ENCODE data around the gene LRRC8E. TPM values are rescaled to one million over a fixed set of nuclear protein-coding genes. Genes with fewer than 3 reads are reported as not detected.

The LRRC8E gene
- total and polyA plus RNA-seq, 5 donors: 0.36 to 1.2 (median 0.95) TPM

DNA sequence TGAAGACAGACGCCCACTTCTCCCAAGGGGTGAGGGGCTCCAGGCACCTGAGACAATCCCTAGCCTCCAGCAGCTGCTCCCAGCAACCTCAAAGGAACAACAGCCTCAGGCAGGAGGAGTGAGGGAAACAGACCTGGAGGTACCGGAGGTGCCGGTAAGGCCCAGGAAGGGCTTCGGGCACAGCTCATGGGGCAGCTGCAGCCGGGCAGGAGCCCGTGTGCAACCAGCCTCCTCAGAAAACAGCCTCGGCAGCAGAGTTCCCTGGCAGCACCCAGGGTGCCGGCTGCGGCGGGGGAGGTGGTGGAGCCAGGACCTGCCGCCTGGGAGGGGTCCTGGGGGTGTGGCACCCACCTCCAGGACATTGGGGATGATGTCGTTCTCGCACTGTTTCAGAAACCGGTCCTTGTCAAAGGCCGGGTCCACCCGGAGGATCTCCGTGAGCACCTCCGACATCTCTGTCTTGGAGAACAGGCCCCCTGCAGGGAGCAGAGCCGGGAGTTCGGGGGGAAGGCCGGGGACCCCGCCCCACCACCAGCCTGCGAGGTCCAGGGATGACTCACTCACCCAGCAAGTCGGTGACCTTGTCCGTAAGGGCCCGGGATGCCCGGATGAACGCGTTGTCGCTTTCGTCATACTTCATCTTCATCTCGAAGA is 44.1 kb downstream of the LRRC8E start:
- 93% methylated on average over 32 of the region's 32 CpGs for WGBS
- no peaks in the 10 kb centered on the region for H3K27me3 ChIP-seq (ENCODE audit: control insufficient read depth, insufficient read depth)
- H3K9me3 ChIP-seq (ENCODE audit: control insufficient read depth, low read length): no peaks in the 10 kb centered on the region
- intact Hi-C loops (cut with DNase I): no loop called here
- DNase-seq (no peak), ATAC-seq (no peak)
- H3K4me3 ChIP-seq (ENCODE audit: low read length): no peak overlapping the region
- H3K27ac ChIP-seq (ENCODE audit: low read length): no peak overlapping the region
- H3K4me1 ChIP-seq (ENCODE audit: control insufficient read depth, insufficient read depth, low read length): peaks cover 2% of the 10 kb centered on the region

DNA sequence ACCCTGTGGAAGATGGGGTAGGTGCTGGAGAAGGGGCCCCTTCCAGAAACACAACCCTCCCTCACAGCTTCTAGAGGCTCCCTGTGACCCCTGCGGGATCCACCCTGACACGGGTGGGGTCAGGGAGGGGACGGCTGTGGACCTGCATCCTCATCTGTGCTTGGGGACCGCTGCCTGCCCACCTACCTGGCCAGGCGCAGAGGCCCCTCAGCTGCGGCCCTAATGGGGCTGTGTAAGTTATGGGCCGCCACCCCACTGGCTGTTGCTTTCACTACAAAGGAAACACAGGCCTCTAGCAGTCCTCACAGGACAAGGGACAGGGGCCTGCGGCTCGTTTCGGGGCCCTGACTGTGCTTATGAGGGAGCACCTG is 44.6 kb downstream of the LRRC8E start:
- H3K9me3 ChIP-seq (ENCODE audit: control insufficient read depth, low read length): no peaks in the 10 kb centered on the region
- intact Hi-C loops (cut with DNase I): no loop called here
- H3K27me3 ChIP-seq (ENCODE audit: control insufficient read depth, insufficient read depth): no peaks in the 10 kb centered on the region
- DNase-seq: no peak
- peaks cover 2% of the 10 kb centered on the region for H3K4me1 ChIP-seq (ENCODE audit: control insufficient read depth, insufficient read depth, low read length)
- WGBS: 91% methylated on average over 10 of the region's 10 CpGs
- ATAC-seq: no peak
- H3K27ac ChIP-seq (ENCODE audit: low read length): no peak overlapping the region
- no peak overlapping the region for H3K4me3 ChIP-seq (ENCODE audit: low read length)

DNA sequence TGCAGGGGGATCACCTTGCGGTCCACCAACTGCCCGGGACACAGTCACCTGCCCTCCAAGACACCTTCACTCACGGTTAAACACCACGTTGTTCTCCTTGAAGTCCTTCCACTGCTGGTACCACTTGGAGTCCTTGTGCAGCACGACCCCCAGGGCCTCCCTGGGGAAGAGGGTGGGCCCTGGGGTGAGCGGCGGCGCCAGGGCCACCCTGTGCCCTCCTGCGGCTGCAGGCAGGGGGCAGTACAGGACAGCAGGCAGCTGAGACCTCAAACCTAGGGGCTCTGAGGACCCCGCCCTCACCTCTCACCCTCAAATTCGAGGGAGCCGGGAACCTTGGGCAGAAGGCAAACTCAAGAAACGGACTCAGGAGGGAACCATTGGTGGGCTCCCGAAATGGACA is 45.1 kb downstream of the LRRC8E start:
- no peak overlapping the region for H3K27ac ChIP-seq (ENCODE audit: low read length)
- 87% methylated on average over 14 of the region's 14 CpGs for WGBS

GRCh38 chr19:7933828-7934725 is 45.8 kb downstream of the LRRC8E start:
- WGBS: 90% methylated on average over 55 of the region's 55 CpGs
- no peaks in the 10 kb centered on the region for H3K27me3 ChIP-seq (ENCODE audit: control insufficient read depth, insufficient read depth)
- intact Hi-C loops (cut with DNase I): no loop called here
- no peaks in the 10 kb centered on the region for H3K9me3 ChIP-seq (ENCODE audit: control insufficient read depth, low read length)
- no peak overlapping the region for H3K27ac ChIP-seq (ENCODE audit: low read length)
- ATAC-seq: no peak
- H3K4me3 ChIP-seq (ENCODE audit: low read length): no peak overlapping the region
- H3K4me1 ChIP-seq (ENCODE audit: control insufficient read depth, insufficient read depth, low read length): no peaks in the 10 kb centered on the region
- DNase-seq: peak in 1 of 3 donors; percentile 61

More for the DNA sequence above, 45.1 kb downstream of the LRRC8E start:
- Histone ChIP-seq H3K9me3 (ENCODE audit: control insufficient read depth, low read length) (no peaks in the 10 kb centered on the region), H3K27me3 (ENCODE audit: control insufficient read depth, insufficient read depth) (no peaks in the 10 kb centered on the region), H3K4me3 (ENCODE audit: low read length) (no peak overlapping the region), H3K4me1 (ENCODE audit: control insufficient read depth, insufficient read depth, low read length) (peaks cover 1% of the 10 kb centered on the region)
- no peak for DNase-seq
- intact Hi-C loops (cut with DNase I): no loop called here
- no peak for ATAC-seq

DNA sequence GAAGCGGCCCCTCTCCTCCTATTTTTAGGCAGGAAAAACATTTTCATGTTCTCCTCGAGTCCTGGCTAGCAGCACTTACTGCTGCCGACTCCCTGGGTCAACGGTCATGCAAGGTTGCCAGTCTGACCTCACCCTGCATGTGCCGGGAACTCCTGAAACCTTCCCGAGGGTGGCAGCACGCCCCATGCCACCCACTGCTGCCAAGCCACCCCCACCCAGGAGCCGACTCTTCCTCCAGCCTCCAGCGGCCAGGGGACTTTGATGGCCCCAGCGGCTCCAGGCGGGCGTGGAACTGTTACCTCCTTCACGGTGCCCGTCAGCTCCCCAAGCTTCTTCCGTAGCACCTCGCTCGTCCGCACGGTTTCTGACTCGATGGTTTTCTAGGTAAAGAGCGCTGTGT is 46.5 kb downstream of the LRRC8E start:
- ATAC-seq: no peak
- intact Hi-C loops (cut with DNase I): no loop called here
- no peaks in the 10 kb centered on the region for H3K4me1 ChIP-seq (ENCODE audit: control insufficient read depth, insufficient read depth, low read length)
- DNase-seq: no peak
- H3K4me3 ChIP-seq (ENCODE audit: low read length): no peak overlapping the region
- H3K9me3 ChIP-seq (ENCODE audit: control insufficient read depth, low read length): no peaks in the 10 kb centered on the region
- WGBS: 93% methylated on average over 21 of the region's 21 CpGs
- no peak overlapping the region for H3K27ac ChIP-seq (ENCODE audit: low read length)
- H3K27me3 ChIP-seq (ENCODE audit: control insufficient read depth, insufficient read depth): no peaks in the 10 kb centered on the region

GRCh38 chr19:7940841-7941240 is 52.5 kb downstream of the LRRC8E start:
- Histone ChIP-seq H3K4me3 (ENCODE audit: low read length) (no peak overlapping the region), H3K4me1 (ENCODE audit: control insufficient read depth, insufficient read depth, low read length) (no peaks in the 10 kb centered on the region), H3K27ac (ENCODE audit: low read length) (no peak overlapping the region), H3K27me3 (ENCODE audit: control insufficient read depth, insufficient read depth) (no peaks in the 10 kb centered on the region), H3K9me3 (ENCODE audit: control insufficient read depth, low read length) (no peaks in the 10 kb centered on the region)
- 91% methylated on average over 13 of the region's 13 CpGs for WGBS
- DNase-seq (peak in 1 of 3 donors; percentile 51), ATAC-seq (no peak)
- intact Hi-C loops (cut with DNase I): loop anchor here (10.0 kb wide), 2 partner anchors 64 to 314 kb away; partner anchors contain the start of gene ELAVL1 (in 1 of the 4)

- Histone ChIP-seq H3K27me3 (ENCODE audit: control insufficient read depth, insufficient read depth) (no peaks in the 10 kb centered on the region), H3K4me1 (ENCODE audit: control insufficient read depth, insufficient read depth, low read length) (no peaks in the 10 kb centered on the region), H3K4me3 (ENCODE audit: low read length) (no peak overlapping the region), H3K27ac (ENCODE audit: low read length) (no peak overlapping the region), H3K9me3 (ENCODE audit: control insufficient read depth, low read length) (no peaks in the 10 kb centered on the region)
- ATAC-seq (no peak), DNase-seq (peak in 1 of 3 donors; percentile 36)
- intact Hi-C loops (cut with DNase I): loop anchor here (10.0 kb wide), 2 partner anchors 63 to 313 kb away; partner anchors contain the start of gene ELAVL1 (in 1 of the 4)
- 89% methylated on average over 19 of the region's 19 CpGs for WGBS
These were observed 53.7 kb downstream of the LRRC8E start for GRCh38 chr19:7941895-7942596.

GRCh38 chr19:7942981-7943443 is 54.7 kb downstream of the LRRC8E start:
- H3K4me1 ChIP-seq (ENCODE audit: control insufficient read depth, insufficient read depth, low read length): no peaks in the 10 kb centered on the region
- DNase-seq: no peak
- H3K9me3 ChIP-seq (ENCODE audit: control insufficient read depth, low read length): no peaks in the 10 kb centered on the region
- peak overlapping the region; percentile 63 for H3K4me3 ChIP-seq (ENCODE audit: low read length)
- H3K27me3 ChIP-seq (ENCODE audit: control insufficient read depth, insufficient read depth): no peaks in the 10 kb centered on the region
- intact Hi-C loops (cut with DNase I): loop anchor here (10.0 kb wide), 2 partner anchors 62 to 312 kb away; partner anchors contain the start of gene ELAVL1 (in 1 of the 4)
- peak overlapping the region; percentile 87 for H3K27ac ChIP-seq (ENCODE audit: low read length)
- 5% methylated on average over 33 of the region's 33 CpGs for WGBS
- peak; percentile 15 to 41 for ATAC-seq

DNA sequence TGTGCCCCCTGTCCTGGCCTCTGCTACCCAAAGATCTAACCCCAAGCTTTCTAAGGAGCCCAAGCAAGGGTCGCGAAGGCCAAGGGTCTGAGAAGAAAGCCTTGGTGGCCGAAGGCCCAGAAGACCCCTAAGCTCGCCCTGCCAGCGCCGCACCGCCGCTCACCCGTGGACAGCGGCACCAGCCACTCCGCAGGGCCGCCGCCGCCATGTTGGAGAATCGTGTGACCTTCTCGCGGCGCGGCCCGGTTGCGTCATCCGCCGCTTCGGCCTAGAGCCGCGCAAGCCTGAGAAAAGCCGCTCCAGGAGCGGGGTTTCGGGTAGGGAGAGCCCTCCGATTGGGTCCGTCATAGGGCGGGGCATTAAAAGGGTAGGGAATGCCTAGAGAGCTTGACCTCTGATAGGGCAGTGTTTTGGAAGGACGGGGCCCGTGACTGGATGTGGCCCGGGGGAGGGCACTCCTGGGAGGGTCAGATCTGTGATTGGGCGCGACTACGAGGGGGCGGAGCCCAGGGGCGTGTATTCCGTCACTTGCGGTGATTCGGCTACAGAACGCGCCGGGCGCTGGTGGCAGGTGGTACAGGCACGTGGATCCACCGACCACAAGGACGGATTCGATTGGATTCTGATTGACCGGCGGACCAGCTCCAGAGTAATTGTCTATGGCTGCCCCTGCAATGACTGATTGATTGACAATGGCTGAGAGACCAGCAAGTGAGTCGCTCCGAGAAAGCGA is 55.3 kb downstream of the LRRC8E start, which contains the start of gene TIMM44:
Gene TIMM44, minus strand, starts transcription at position 223 of the 733 bp plus-strand sequence. Its CDS starts 15 bp downstream, at position 208.
- intact Hi-C loops (cut with DNase I): loop anchor here (10.0 kb wide), 2 partner anchors 61 to 311 kb away; partner anchors contain the start of gene ELAVL1 (in 1 of the 4)
- Histone ChIP-seq H3K4me3 (ENCODE audit: low read length) (peak within 1 kb of the TSS; percentile 63), H3K4me1 (ENCODE audit: control insufficient read depth, insufficient read depth, low read length) (no peaks in the 10 kb centered on the region), H3K27ac (ENCODE audit: low read length) (peak within 1 kb of the TSS; percentile 91), H3K27me3 (ENCODE audit: control insufficient read depth, insufficient read depth) (no peaks in the 10 kb centered on the region), H3K9me3 (ENCODE audit: control insufficient read depth, low read length) (no peaks in the 10 kb centered on the region)
- WGBS: under 1% methylated on average over 56 of the region's 56 CpGs
- ATAC-seq (peak; percentile 99), DNase-seq (peak; percentile 99)

GRCh38 chr19:7944177-7944761 is 56.0 kb downstream of the LRRC8E start:
- no peaks in the 10 kb centered on the region for H3K4me1 ChIP-seq (ENCODE audit: control insufficient read depth, insufficient read depth, low read length)

More at GRCh38 chr19:7944177-7944761, 56.0 kb downstream of the LRRC8E start:
- intact Hi-C loops (cut with DNase I): loop anchor here (10.0 kb wide), 2 partner anchors 61 to 311 kb away; partner anchors contain the start of gene ELAVL1 (in 1 of the 4)
- peak overlapping the region; percentile 91 for H3K27ac ChIP-seq (ENCODE audit: low read length)
- no peaks in the 10 kb centered on the region for H3K27me3 ChIP-seq (ENCODE audit: control insufficient read depth, insufficient read depth)
- WGBS: 28% methylated on average over 18 of the region's 18 CpGs
- DNase-seq (peak; percentile 87 to 97 (median 89)), ATAC-seq (peak; percentile 71)
- H3K4me3 ChIP-seq (ENCODE audit: low read length): peak overlapping the region; percentile 58
- H3K9me3 ChIP-seq (ENCODE audit: control insufficient read depth, low read length): no peaks in the 10 kb centered on the region
